Vagina (tissue), 2 donors: Measurements from ENCODE around the gene PSMA3.

Experiments
- CTCF ChIP-seq, 3 experiments: fragments of 450-650 bp in 2 of 3; fragments of 200-600 bp in 1 of 3; sonication (generic) in 1 of 3; IDR thresholded peaks; one replicate each; pipeline ENCODE4 v1.5.1; 2017 to 2019; ENCODE audit warnings: antibody characterized with exemption in 3 of 3, mild to moderate bottlenecking in 2 of 3, moderate library complexity in 2 of 3
- POLR2A ChIP-seq, 2 donors: fragments of 450-650 bp; IDR thresholded peaks; one replicate each; pipeline ENCODE4 v1.6.1; 2017; ENCODE audit warnings: antibody characterized with exemption in 2 of 2, mild to moderate bottlenecking in 2 of 2, moderate library complexity in 2 of 2
- POLR2AphosphoS5 ChIP-seq, 2 donors: sonication (generic); formaldehyde crosslinking; IDR thresholded peaks; one replicate each; pipeline ENCODE4 v1.9.0; 2017; ENCODE audit warnings: antibody characterized with exemption in 2 of 2, mild to moderate bottlenecking in 2 of 2, low read depth in 1 of 2; ENCODE audit not compliant: insufficient read depth in 1 of 2

- TF ChIP-seq CTCF (IDR thresholded peaks at IDR 0.05) = no peak
- no peak for TF ChIP-seq POLR2AphosphoS5 (IDR thresholded peaks at IDR 0.05; ENCODE audit: insufficient read depth in 1 of 2, low read depth in 1 of 2)
- no peak for TF ChIP-seq POLR2A (IDR thresholded peaks at IDR 0.05)
These were observed 31.5 kb upstream of the PSMA3 start for GRCh38 chr14:58213176-58213575.
